HG03378 (cell line): Measurements from ENCODE around the gene PARP4.
"Not testable (repeated sequence)": the region's sequence is repeated elsewhere in the genome, so short reads cannot be mapped to it uniquely, and the experiment has no call there.

ENCODE experiments used
- ATAC-seq: cut with Tn5 transposase; IDR thresholded peaks from one replicate; pipeline ENCODE4 v1.9.1; 2021; ENCODE audit warnings: mild to moderate bottlenecking, moderate library complexity; ENCODE audit not compliant: unreplicated experiment

PARP4 gene

GRCh38 chr13:24506283-24506682, 6.3 kb downstream of the PARP4 start:
- ATAC-seq: not testable (repeated sequence)

GRCh38 chr13:24505756-24506155, 6.8 kb downstream of the PARP4 start:
- ATAC-seq: no peak

- ATAC-seq: no peak
Observed at GRCh38 chr13:24505256-24505655, 7.3 kb downstream of the PARP4 start.

- ATAC-seq: no peak
Observed at GRCh38 chr13:24503379-24503696, 9.2 kb downstream of the PARP4 start.

GRCh38 chr13:24502533-24503378, 9.8 kb downstream of the PARP4 start:
- no peak for ATAC-seq

- no peak for ATAC-seq
Observed at GRCh38 chr13:24500977-24501376, 11.6 kb downstream of the PARP4 start.

- ATAC-seq: no peak
Observed at GRCh38 chr13:24497742-24498141, 14.8 kb downstream of the PARP4 start.

- not testable (repeated sequence) for ATAC-seq
Observed at GRCh38 chr13:24496295-24496694, 16.3 kb downstream of the PARP4 start.

GRCh38 chr13:24495151-24495729, 17.3 kb downstream of the PARP4 start:
- no peak for ATAC-seq

GRCh38 chr13:24493356-24493755, 19.2 kb downstream of the PARP4 start:
- no peak for ATAC-seq

GRCh38 chr13:24491845-24492244, 20.7 kb downstream of the PARP4 start:
- ATAC-seq: no peak

- no peak for ATAC-seq
Observed at GRCh38 chr13:24489721-24490120, 22.9 kb downstream of the PARP4 start.

- not testable (repeated sequence) for ATAC-seq
Observed at GRCh38 chr13:24488092-24488491, 24.5 kb downstream of the PARP4 start.

- ATAC-seq: not testable (repeated sequence)
Observed at GRCh38 chr13:24486017-24486657, 26.4 kb downstream of the PARP4 start.

- ATAC-seq: no peak
Observed at GRCh38 chr13:24473686-24474085, 38.9 kb downstream of the PARP4 start.

- ATAC-seq: not testable (repeated sequence)
Observed at GRCh38 chr13:24472129-24472528, 40.4 kb downstream of the PARP4 start.

- ATAC-seq: no peak
Observed at GRCh38 chr13:24463078-24463477, 49.5 kb downstream of the PARP4 start.

- ATAC-seq: no peak
Observed at GRCh38 chr13:24460256-24460655, 52.3 kb downstream of the PARP4 start.

GRCh38 chr13:24459726-24460125, 52.9 kb downstream of the PARP4 start:
- no peak for ATAC-seq

GRCh38 chr13:24459234-24459633, 53.3 kb downstream of the PARP4 start:
- peak; percentile 58 for ATAC-seq

- no peak for ATAC-seq
Observed at GRCh38 chr13:24458736-24459135, 53.8 kb downstream of the PARP4 start.

- ATAC-seq: no peak
Observed at GRCh38 chr13:24456396-24456795, 56.2 kb downstream of the PARP4 start.
